ENCODE results near the gene PKP1.

GRCh38 chr1:201307760-201308499 lies 24.6 kb downstream of the PKP1 start:
- TF ChIP-seq, protein P1, sequence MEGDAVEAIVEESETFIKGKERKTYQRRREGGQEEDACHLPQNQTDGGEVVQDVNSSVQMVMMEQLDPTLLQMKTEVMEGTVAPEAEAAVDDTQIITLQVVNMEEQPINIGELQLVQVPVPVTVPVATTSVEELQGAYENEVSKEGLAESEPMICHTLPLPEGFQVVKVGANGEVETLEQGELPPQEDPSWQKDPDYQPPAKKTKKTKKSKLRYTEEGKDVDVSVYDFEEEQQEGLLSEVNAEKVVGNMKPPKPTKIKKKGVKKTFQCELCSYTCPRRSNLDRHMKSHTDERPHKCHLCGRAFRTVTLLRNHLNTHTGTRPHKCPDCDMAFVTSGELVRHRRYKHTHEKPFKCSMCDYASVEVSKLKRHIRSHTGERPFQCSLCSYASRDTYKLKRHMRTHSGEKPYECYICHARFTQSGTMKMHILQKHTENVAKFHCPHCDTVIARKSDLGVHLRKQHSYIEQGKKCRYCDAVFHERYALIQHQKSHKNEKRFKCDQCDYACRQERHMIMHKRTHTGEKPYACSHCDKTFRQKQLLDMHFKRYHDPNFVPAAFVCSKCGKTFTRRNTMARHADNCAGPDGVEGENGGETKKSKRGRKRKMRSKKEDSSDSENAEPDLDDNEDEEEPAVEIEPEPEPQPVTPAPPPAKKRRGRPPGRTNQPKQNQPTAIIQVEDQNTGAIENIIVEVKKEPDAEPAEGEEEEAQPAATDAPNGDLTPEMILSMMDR (conservative IDR thresholded peaks at IDR 0.05): no peak
- TF ChIP-seq EZH2 (IDR thresholded peaks at IDR 0.05; ENCODE audit: low read depth): no peak
